ENCODE measurements around the gene KY. TPM values are rescaled to one million over a fixed set of nuclear protein-coding genes. Genes with fewer than 3 reads are reported as not detected.

Gene KY
- total and polyA plus RNA-seq, 4 donors = 0.05 to 0.08 TPM; not detected in 2

DNA sequence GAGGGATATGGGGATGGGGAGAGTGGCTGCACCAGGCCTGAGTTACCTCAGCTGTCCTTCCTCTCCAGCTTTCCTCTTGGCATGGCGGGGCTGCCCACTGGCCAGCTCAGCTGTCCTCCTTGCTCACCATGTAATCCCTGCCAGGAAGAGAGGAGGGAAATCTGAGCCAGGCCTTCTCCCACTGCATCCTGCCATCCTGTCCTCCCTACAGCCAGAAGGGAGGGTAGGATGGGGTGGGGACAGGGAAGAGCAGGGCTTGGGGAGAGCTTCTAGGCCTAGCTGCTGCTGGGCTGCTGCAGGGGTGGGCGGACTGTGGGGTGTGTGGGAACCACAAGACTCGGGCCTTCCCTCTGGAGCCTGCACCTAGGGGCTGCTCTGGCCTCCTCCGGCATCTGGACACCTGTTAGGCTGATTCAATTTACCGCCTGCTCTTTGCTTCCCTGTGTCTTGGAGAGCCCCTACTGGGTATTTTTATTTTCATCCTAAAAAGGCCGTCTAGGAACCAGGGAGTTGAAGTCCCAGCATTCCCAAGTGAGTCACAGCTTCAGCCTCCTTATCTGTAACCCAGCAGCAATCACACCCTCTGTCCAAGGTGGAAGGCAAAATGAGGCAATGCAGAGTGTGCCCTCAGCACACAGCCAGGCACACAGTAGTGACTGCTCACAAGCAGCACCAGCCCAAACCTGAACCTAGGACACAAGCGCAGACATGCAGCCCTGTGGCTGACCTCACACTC lies 13.1 kb upstream of the KY start:
- H3K4me3 ChIP-seq (ENCODE audit: low read depth in 1 of 3, low read length in 3 of 3) = no peak overlapping the region
- 91% methylated on average over 7 of the region's 7 CpGs for WGBS
- peaks cover 0 to 4% (median 1%) of the 10 kb centered on the region in 4 donors for H3K9me3 ChIP-seq (ENCODE audit: control insufficient read depth in 4 of 4, low read length in 3 of 4)
- H3K27me3 ChIP-seq (ENCODE audit: control insufficient read depth in 4 of 4, insufficient read depth in 4 of 4, low read length in 3 of 4) = no peaks in the 10 kb centered on the region
- no peaks in the 10 kb centered on the region for H3K36me3 ChIP-seq (ENCODE audit: control insufficient read depth in 4 of 4, insufficient read depth in 3 of 4, low read depth in 1 of 4, low read length in 3 of 4)
- TF ChIP-seq YY1 (IDR thresholded peaks at IDR 0.05) (no peak), HNF4G (IDR thresholded peaks at IDR 0.05) (no peak), EGR1 (IDR thresholded peaks at IDR 0.05; ENCODE audit: low read depth in 2 of 2) (no peak), GABPA (IDR thresholded peaks at IDR 0.05 in 1 of 2, conservative IDR thresholded peaks at IDR 0.05 in 1 of 2) (no peak), RXRA (IDR thresholded peaks at IDR 0.05) (no peak), RAD21 (IDR thresholded peaks at IDR 0.05) (no peak), FOXA1 (IDR thresholded peaks at IDR 0.05) (no peak), NR2F2 (IDR thresholded peaks at IDR 0.05) (no peak), TAF1 (conservative IDR thresholded peaks at IDR 0.05) (no peak), FOXA2 (IDR thresholded peaks at IDR 0.05) (no peak), JUND (IDR thresholded peaks at IDR 0.05) (no peak), HNF4A (conservative IDR thresholded peaks at IDR 0.05) (no peak)
- TF ChIP-seq, protein P1, sequence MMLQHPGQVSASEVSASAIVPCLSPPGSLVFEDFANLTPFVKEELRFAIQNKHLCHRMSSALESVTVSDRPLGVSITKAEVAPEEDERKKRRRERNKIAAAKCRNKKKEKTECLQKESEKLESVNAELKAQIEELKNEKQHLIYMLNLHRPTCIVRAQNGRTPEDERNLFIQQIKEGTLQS (IDR thresholded peaks at IDR 0.05) = no peak
- TF ChIP-seq, protein P2, sequence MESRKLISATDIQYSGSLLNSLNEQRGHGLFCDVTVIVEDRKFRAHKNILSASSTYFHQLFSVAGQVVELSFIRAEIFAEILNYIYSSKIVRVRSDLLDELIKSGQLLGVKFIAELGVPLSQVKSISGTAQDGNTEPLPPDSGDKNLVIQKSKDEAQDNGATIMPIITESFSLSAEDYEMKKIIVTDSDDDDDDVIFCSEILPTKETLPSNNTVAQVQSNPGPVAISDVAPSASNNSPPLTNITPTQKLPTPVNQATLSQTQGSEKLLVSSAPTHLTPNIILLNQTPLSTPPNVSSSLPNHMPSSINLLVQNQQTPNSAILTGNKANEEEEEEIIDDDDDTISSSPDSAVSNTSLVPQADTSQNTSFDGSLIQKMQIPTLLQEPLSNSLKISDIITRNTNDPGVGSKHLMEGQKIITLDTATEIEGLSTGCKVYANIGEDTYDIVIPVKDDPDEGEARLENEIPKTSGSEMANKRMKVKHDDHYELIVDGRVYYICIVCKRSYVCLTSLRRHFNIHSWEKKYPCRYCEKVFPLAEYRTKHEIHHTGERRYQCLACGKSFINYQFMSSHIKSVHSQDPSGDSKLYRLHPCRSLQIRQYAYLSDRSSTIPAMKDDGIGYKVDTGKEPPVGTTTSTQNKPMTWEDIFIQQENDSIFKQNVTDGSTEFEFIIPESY (IDR thresholded peaks at IDR 0.05) = no peak
- TF ChIP-seq, protein P3, sequence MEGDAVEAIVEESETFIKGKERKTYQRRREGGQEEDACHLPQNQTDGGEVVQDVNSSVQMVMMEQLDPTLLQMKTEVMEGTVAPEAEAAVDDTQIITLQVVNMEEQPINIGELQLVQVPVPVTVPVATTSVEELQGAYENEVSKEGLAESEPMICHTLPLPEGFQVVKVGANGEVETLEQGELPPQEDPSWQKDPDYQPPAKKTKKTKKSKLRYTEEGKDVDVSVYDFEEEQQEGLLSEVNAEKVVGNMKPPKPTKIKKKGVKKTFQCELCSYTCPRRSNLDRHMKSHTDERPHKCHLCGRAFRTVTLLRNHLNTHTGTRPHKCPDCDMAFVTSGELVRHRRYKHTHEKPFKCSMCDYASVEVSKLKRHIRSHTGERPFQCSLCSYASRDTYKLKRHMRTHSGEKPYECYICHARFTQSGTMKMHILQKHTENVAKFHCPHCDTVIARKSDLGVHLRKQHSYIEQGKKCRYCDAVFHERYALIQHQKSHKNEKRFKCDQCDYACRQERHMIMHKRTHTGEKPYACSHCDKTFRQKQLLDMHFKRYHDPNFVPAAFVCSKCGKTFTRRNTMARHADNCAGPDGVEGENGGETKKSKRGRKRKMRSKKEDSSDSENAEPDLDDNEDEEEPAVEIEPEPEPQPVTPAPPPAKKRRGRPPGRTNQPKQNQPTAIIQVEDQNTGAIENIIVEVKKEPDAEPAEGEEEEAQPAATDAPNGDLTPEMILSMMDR (IDR thresholded peaks at IDR 0.05; ENCODE audit: low read depth, low read length, missing input control) = no peak
- H3K27ac ChIP-seq (ENCODE audit: low read depth in 1 of 2, low read length in 2 of 2) = no peak overlapping the region
- DNase-seq (ENCODE audit: low spot score) = no peak
- H3K4me1 ChIP-seq (ENCODE audit: control insufficient read depth in 4 of 4, insufficient read depth in 4 of 4, low read length in 3 of 4) = no peaks in the 10 kb centered on the region
- H3K9ac ChIP-seq (ENCODE audit: low read depth in 1 of 2, low read length in 2 of 2) = no peak overlapping the region

DNA sequence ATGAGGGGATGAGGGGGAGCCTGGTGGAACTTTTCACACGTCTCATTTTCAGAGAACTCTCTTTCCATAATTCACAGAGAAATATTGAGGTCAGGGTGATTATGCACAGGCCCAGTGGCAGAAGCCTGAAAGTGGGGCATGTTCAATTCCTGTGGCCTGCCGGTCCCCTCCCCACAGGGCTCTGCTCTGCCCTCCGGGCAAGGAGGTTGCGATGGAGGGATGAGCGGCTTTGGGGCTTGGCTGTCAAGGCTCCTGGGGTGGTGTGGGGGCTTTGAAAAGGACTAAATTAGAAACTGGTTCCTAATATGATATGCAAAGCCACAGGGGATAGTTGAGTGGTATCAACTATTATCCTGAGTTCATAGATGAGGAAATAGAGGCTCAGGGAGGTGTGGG lies 9.2 kb upstream of the KY start:
- H3K27me3 ChIP-seq (ENCODE audit: control insufficient read depth in 4 of 4, insufficient read depth in 4 of 4, low read length in 3 of 4) = no peaks in the 10 kb centered on the region
- WGBS = 92% methylated on average over 5 of the region's 5 CpGs
- H3K9ac ChIP-seq (ENCODE audit: low read depth in 1 of 2, low read length in 2 of 2) = no peak overlapping the region
- no peaks in the 10 kb centered on the region for H3K36me3 ChIP-seq (ENCODE audit: control insufficient read depth in 4 of 4, insufficient read depth in 3 of 4, low read depth in 1 of 4, low read length in 3 of 4)
- H3K4me1 ChIP-seq (ENCODE audit: control insufficient read depth in 4 of 4, insufficient read depth in 4 of 4, low read length in 3 of 4) = no peaks in the 10 kb centered on the region
- TF ChIP-seq FOXA2 (IDR thresholded peaks at IDR 0.05) = no peak
- TF ChIP-seq, protein P1 (IDR thresholded peaks at IDR 0.05) = no peak
- TF ChIP-seq YY1 (IDR thresholded peaks at IDR 0.05) = no peak
- no peak for TF ChIP-seq EGR1 (IDR thresholded peaks at IDR 0.05; ENCODE audit: low read depth in 2 of 2)
- H3K9me3 ChIP-seq (ENCODE audit: control insufficient read depth in 4 of 4, low read length in 3 of 4) = peaks cover 0 to 4% (median 1%) of the 10 kb centered on the region in 4 donors
- H3K27ac ChIP-seq (ENCODE audit: low read depth in 1 of 2, low read length in 2 of 2) = no peak overlapping the region
- no peak for DNase-seq (ENCODE audit: low spot score)
- no peak overlapping the region for H3K4me3 ChIP-seq (ENCODE audit: low read depth in 1 of 3, low read length in 3 of 3)

All from liver (tissue), 9 donors.